Astrocyte (in vitro differentiated cells and primary cell): ENCODE results near the gene RBBP8. TPM values are rescaled to one million over a fixed set of nuclear protein-coding genes. Genes with fewer than 3 reads are reported as not detected.

ENCODE experiments used
- DNase-seq: peaks from one replicate; pipeline ENCODE4 v3.0.0-alpha.2; 2010; ENCODE audit warnings: low read depth
- FAIRE-seq: peaks from 2 replicates; lab custom pipeline; 2011; peaks lifted over from hg19 to GRCh38; lab: Jason Lieb, UNC
- H2AFZ ChIP-seq: 2 replicates; pipeline ENCODE4 v1.6.0; 2012; ENCODE audit warnings: low read depth, low read length, inconsistent platforms
- H3K27ac ChIP-seq: 2 replicates; pipeline ENCODE4 v1.5.1; 2011; ENCODE audit warnings: low read depth, low read length, inconsistent platforms
- H3K27me3 ChIP-seq: 2 replicates; pipeline ENCODE4 v1.6.0; 2011; ENCODE audit warnings: low read length, inconsistent platforms; ENCODE audit not compliant: insufficient read depth
- H3K36me3 ChIP-seq: 2 replicates; pipeline ENCODE4 v1.5.1; 2011; ENCODE audit warnings: low read length, inconsistent platforms; ENCODE audit not compliant: insufficient read depth
- H3K4me1 ChIP-seq: 2 replicates; pipeline ENCODE4 v1.5.1; 2011; ENCODE audit warnings: low read length, inconsistent platforms; ENCODE audit not compliant: insufficient read depth
- H3K4me2 ChIP-seq: 2 replicates; pipeline ENCODE4 v1.6.0; 2012; ENCODE audit warnings: low read length, inconsistent platforms
- H3K4me3 ChIP-seq: 2 replicates; pipeline ENCODE4 v1.5.1; 2011; ENCODE audit warnings: low read depth, mild to moderate bottlenecking, low read length, inconsistent platforms; ENCODE audit not compliant: insufficient read depth
- H3K79me2 ChIP-seq: 2 replicates; pipeline ENCODE4 v1.6.0; 2012; ENCODE audit warnings: mild to moderate bottlenecking, low read length, inconsistent platforms; ENCODE audit not compliant: insufficient read depth
- H3K9ac ChIP-seq: 2 replicates; pipeline ENCODE4 v1.6.0; 2012; ENCODE audit warnings: mild to moderate bottlenecking, low read length, inconsistent platforms
- H3K9me3 ChIP-seq: 2 replicates; pipeline ENCODE4 v1.5.1; 2012; ENCODE audit warnings: low read depth, mild to moderate bottlenecking, low read length, inconsistent platforms; ENCODE audit not compliant: insufficient read depth
- H4K20me1 ChIP-seq: 2 replicates; pipeline ENCODE4 v1.6.0; 2012; ENCODE audit warnings: low read length, inconsistent platforms; ENCODE audit not compliant: insufficient read depth
- H3K27ac Mint-ChIP-seq: one replicate; pipeline ENCODE4 v1.8.0; 2021; ENCODE audit warnings: mild to moderate bottlenecking, mixed read lengths; ENCODE audit not compliant: unreplicated experiment
- H3K27me3 Mint-ChIP-seq: one replicate; pipeline ENCODE4 v1.8.0; 2021; ENCODE audit warnings: low read depth, mixed read lengths; ENCODE audit not compliant: unreplicated experiment
- H3K36me3 Mint-ChIP-seq: one replicate; pipeline ENCODE4 v1.8.0; 2021; ENCODE audit warnings: low read depth, mixed read lengths; ENCODE audit not compliant: unreplicated experiment
- H3K4me1 Mint-ChIP-seq: one replicate; pipeline ENCODE4 v1.8.0; 2021; ENCODE audit warnings: low read depth, mixed read lengths; ENCODE audit not compliant: unreplicated experiment
- H3K4me3 Mint-ChIP-seq: one replicate; pipeline ENCODE4 v1.8.0; 2021; ENCODE audit warnings: mild to moderate bottlenecking, moderate library complexity, mixed read lengths; ENCODE audit not compliant: unreplicated experiment
- H3K9me3 Mint-ChIP-seq: one replicate; pipeline ENCODE4 v1.8.0; 2021; ENCODE audit warnings: mild to moderate bottlenecking, mixed read lengths; ENCODE audit not compliant: unreplicated experiment
- CTCF ChIP-seq: IDR thresholded peaks from 2 replicates; pipeline ENCODE4 v1.5.1; 2011; ENCODE audit warnings: low read depth, mild to moderate bottlenecking, inconsistent platforms, low read length, moderate library complexity; ENCODE audit not compliant: insufficient read depth
- EZH2 ChIP-seq: IDR thresholded peaks from 2 replicates; pipeline ENCODE4 v1.6.1; 2012; ENCODE audit warnings: mild to moderate bottlenecking, low read length, inconsistent platforms; ENCODE audit not compliant: insufficient read depth
- total RNA-seq: library from RNA; stranded (reverse); gene quantifications from 2 replicates; pipeline ENCODE4 v1.2.1, GENCODE V29; 2021

The RBBP8 gene
- total RNA-seq, 1 donor from 2014 or later = 23.4 TPM

GRCh38 chr18:23066060-23066459, 132.9 kb downstream of the RBBP8 start:
- TF ChIP-seq EZH2 = no peak
- H3K27me3 Mint-ChIP-seq = peaks cover 11% of the 10 kb centered on the region
- no peak overlapping the region for H2AFZ ChIP-seq
- H3K36me3 Mint-ChIP-seq = no peaks in the 10 kb centered on the region
- no peaks in the 10 kb centered on the region for H3K9me3 ChIP-seq
- no peak for FAIRE-seq
- no peaks in the 10 kb centered on the region for H3K27me3 ChIP-seq
- H3K4me2 ChIP-seq = no peak overlapping the region
- H3K9ac ChIP-seq = no peak overlapping the region
- H3K27ac Mint-ChIP-seq = no peak overlapping the region
- H3K4me1 Mint-ChIP-seq = peaks cover 2% of the 10 kb centered on the region
- H3K9me3 Mint-ChIP-seq = peaks cover 5% of the 10 kb centered on the region
- no peak for DNase-seq
- H3K4me3 ChIP-seq = no peak overlapping the region
- no peaks in the 10 kb centered on the region for H3K36me3 ChIP-seq
- H3K27ac ChIP-seq = no peak overlapping the region
- no peak overlapping the region for H3K4me3 Mint-ChIP-seq
- no peaks in the 10 kb centered on the region for H3K79me2 ChIP-seq
- no peaks in the 10 kb centered on the region for H3K4me1 ChIP-seq
- no peaks in the 10 kb centered on the region for H4K20me1 ChIP-seq

- H3K4me2 ChIP-seq = no peak overlapping the region
- no peak overlapping the region for H3K9ac ChIP-seq
- Mint-ChIP-seq H3K9me3 (peaks cover 5% of the 10 kb centered on the region), H3K36me3 (no peaks in the 10 kb centered on the region), H3K4me3 (no peak overlapping the region), H3K27ac (no peak overlapping the region), H3K27me3 (peaks cover 11% of the 10 kb centered on the region), H3K4me1 (peaks cover 6% of the 10 kb centered on the region)
- no peaks in the 10 kb centered on the region for H3K4me1 ChIP-seq
- no peaks in the 10 kb centered on the region for H3K36me3 ChIP-seq
- no peak overlapping the region for H3K4me3 ChIP-seq
- H3K27ac ChIP-seq = no peak overlapping the region
- no peaks in the 10 kb centered on the region for H3K9me3 ChIP-seq
- FAIRE-seq (no peak), DNase-seq (no peak)
- no peak overlapping the region for H2AFZ ChIP-seq
- H3K79me2 ChIP-seq = no peaks in the 10 kb centered on the region
- TF ChIP-seq CTCF = no peak
- TF ChIP-seq EZH2 = no peak
- H4K20me1 ChIP-seq = no peaks in the 10 kb centered on the region
- H3K27me3 ChIP-seq = no peaks in the 10 kb centered on the region
These were observed 133.4 kb downstream of the RBBP8 start for GRCh38 chr18:23066504-23067039.

- no peak for FAIRE-seq
- TF ChIP-seq EZH2 = no peak
- no peak for TF ChIP-seq CTCF
- Histone ChIP-seq H4K20me1 (no peaks in the 10 kb centered on the region), H3K9me3 (no peaks in the 10 kb centered on the region), H3K36me3 (no peaks in the 10 kb centered on the region), H3K79me2 (no peaks in the 10 kb centered on the region), H3K27ac (no peak overlapping the region), H3K4me3 (no peak overlapping the region), H2AFZ (no peak overlapping the region), H3K27me3 (no peaks in the 10 kb centered on the region), H3K4me1 (no peaks in the 10 kb centered on the region), H3K9ac (no peak overlapping the region), H3K4me2 (no peak overlapping the region)
- H3K9me3 Mint-ChIP-seq = peaks cover 5% of the 10 kb centered on the region
- peak; percentile 10 for DNase-seq
- no peak overlapping the region for H3K27ac Mint-ChIP-seq
- peaks cover 8% of the 10 kb centered on the region for H3K4me1 Mint-ChIP-seq
- peaks cover 11% of the 10 kb centered on the region for H3K27me3 Mint-ChIP-seq
- no peaks in the 10 kb centered on the region for H3K36me3 Mint-ChIP-seq
- no peak overlapping the region for H3K4me3 Mint-ChIP-seq
These were observed 134.1 kb downstream of the RBBP8 start for GRCh38 chr18:23067236-23067635.
